Measurements from ENCODE around the gene KRTAP5-9. TPM values are rescaled to one million over a fixed set of nuclear protein-coding genes. Genes with fewer than 3 reads are reported as not detected.

KRTAP5-9 gene, protein sequence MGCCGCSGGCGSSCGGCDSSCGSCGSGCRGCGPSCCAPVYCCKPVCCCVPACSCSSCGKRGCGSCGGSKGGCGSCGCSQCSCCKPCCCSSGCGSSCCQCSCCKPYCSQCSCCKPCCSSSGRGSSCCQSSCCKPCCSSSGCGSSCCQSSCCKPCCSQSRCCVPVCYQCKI
- not detected in 2 replicates for total RNA-seq

DNA sequence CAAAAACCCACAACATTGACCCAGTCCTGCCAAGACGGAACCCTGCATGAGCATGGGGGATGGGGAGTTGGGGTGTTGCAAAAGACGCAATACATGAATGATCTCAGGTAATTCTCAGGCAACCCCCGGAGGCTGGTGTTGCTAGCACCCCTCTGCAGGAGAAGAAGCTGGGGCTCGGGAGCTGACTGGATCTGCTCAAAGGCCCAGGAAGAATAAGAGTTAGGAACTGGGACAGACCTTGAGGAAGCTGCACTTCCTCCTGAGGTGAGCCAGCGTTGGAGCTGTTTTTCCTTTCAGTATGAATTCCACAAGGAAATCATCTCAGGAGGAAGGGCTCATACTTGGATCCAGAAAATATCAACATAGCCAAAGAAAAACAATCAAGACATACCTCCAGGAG lies at the start of gene KRTAP5-9:
TSS of gene KRTAP5-9 (plus strand) at position 301 of the 400 bp plus-strand sequence. CDS start 238 bp downstream, outside the sequence.

DNA sequence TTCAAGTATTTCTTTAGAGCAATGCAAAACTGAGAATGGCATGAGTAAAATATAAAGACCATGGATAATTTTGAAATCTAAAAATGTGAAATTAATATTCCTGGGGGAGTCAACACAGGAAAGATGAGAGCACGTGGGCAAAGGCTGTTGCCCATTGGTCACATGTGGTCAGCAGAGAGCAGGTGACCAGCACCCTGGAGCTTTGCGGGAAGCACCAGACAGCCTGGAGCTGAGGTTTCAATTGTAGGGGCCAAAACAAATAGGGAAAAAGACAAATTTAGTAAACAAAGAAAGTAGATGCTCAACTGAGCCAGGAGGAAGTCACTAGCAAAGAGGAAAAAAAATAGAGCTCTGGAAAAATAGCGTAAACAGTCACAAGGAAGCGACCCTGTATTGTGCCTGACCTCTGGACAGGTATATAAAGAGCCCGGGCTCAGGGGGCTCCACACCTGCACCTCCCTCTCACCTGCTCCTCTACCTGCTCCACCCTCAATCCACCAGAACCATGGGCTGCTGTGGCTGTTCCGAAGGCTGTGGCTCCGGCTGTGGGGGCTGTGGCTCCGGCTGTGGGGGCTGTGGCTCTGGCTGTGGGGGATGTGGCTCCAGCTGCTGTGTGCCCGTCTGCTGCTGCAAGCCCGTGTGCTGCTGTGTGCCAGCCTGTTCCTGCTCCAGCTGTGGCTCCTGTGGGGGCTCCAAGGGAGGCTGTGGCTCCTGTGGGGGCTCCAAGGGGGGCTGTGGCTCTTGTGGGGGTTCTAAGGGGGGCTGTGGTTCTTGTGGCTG lies 21.2 kb upstream of the KRTAP5-9 start, which contains the start of gene KRTAP5-7:
TSS of gene KRTAP5-7 (plus strand) at position 472 of the 780 bp plus-strand sequence. CDS start at position 506, 34 bp downstream.

DNA sequence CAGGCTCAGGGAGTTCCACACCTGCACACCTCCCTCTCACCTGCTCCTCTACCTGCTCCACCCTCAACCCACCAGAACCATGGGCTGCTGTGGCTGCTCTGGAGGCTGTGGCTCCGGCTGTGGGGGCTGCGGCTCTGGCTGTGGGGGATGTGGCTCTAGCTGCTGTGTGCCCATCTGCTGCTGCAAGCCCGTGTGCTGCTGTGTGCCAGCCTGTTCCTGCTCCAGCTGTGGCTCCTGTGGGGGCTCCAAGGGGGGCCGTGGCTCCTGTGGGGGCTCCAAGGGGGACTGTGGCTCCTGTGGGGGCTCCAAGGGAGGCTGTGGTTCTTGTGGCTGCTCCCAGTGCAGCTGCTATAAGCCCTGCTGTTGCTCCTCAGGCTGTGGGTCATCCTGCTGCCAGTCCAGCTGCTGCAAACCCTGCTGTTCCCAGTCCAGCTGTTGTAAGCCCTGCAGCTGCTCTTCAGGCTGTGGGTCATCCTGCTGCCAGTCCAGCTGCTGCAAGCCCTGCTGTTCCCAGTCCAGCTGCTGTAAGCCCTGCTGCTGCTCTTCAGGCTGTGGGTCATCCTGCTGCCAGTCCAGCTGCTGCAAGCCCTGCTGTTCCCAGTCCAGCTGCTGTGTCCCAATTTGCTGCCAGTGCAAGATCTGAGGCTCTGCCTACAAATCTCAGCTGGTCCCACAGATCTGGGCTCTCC lies 10.1 kb upstream of the KRTAP5-9 start, which contains the start of gene KRTAP5-8:
TSS of gene KRTAP5-8 (plus strand) at position 49 of the 689 bp plus-strand sequence. CDS start at position 80, 31 bp downstream.

DNA sequence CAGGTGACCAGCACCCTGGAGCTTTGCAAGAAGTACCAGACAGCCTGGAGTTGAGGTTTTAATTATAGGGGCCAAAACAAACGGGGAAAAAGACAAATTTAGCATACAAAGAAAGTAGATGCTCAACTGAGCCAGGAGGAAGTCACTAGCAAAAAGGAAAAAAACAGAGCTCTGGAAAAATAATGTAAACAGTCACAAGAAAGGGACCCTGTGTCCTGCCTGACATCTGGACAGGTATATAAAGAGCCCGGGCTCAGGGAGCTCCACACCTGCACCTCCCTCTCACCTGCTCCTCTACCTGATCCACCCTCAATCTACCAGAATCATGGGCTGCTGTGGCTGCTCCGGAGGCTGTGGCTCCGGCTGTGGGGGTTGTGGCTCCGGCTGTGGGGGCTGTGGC lies 17.0 kb downstream of the KRTAP5-9 start, which contains the start of gene KRTAP5-10:
TSS of gene KRTAP5-10 (plus strand) at position 301 of the 400 bp plus-strand sequence. CDS start at position 326, 25 bp downstream.

DNA sequence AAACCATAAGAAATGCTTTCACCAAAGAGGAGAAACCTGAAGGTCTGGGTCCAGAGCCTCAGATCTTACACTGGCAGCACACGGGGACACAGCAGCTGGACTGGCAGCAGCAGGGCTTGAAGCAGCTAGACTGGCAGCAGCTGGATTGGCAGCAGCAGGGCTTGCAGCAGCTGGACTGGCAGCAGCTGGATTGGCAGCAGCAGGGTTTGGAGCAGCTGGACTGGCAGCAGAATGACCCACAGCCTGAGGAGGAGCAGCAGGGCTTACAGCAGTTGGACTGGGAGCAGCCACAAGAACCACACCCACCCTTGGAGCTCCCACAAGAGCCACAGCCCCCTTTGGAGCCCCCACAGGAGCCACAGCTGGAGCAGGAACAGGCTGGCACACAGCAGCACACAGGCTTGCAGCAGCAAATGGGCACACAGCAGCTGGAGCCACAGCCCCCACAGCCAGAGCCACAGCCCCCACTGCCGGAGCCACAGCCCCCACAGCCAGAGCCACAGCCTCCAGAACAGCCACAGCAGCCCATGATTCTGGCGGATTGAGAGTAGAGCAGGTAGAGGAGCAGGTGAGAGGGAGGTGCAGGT lies 34.2 kb downstream of the KRTAP5-9 start, which contains the start of gene KRTAP5-11:
TSS of gene KRTAP5-11 (minus strand) at position 567 of the 587 bp plus-strand sequence. CDS start at position 529, 38 bp downstream.

Other genes starting within 250 kb of the KRTAP5-9 start
- gene DHCR7, start 100.0 kb upstream of the KRTAP5-9 start, total RNA-seq = 26.3 and 40.2 TPM in 2 replicates
- gene NADSYN1, start 95.2 kb upstream of the KRTAP5-9 start, total RNA-seq = 75.8 and 85.8 TPM in 2 replicates
- under 0.01 TPM in 1 of 2 replicates, not detected in the other for gene KRTAP5-7, start 21.2 kb upstream of the KRTAP5-9 start, total RNA-seq
- not detected in 2 replicates for gene KRTAP5-8, start 10.4 kb upstream of the KRTAP5-9 start, total RNA-seq
- gene KRTAP5-10, start 17.1 kb downstream of the KRTAP5-9 start, total RNA-seq = 0.09 TPM in 1 of 2 replicates, not detected in the other
- not detected in 2 replicates for gene KRTAP5-11, start 34.5 kb downstream of the KRTAP5-9 start, total RNA-seq